Activated CD8-positive, alpha-beta T cell treated with anti-CD3 and anti-CD28 coated beads for 36 hours (primary cell): ENCODE data around the gene ZFYVE9. TPM values are rescaled to one million over a fixed set of nuclear protein-coding genes. Genes with fewer than 3 reads are reported as not detected.

Experiments used
- ATAC-seq: fragments of 200-7000 bp; cut with Tn5 transposase; one replicate; pipeline ENCODE4 v1.10.0; 2021; ENCODE audit warnings: mild to moderate bottlenecking, moderate library complexity
- CTCF ChIA-PET: fragments of 350-600 bp; sonication (Branson Sonifier 250); formaldehyde crosslinking; loops from one replicate; lab custom pipeline; 2021; ENCODE audit warnings: antibody characterized with exemption; lab: Charles Lee
- POLR2A ChIA-PET: fragments of 350-600 bp; sonication (Branson Sonifier 250); formaldehyde crosslinking; loops from one replicate; lab custom pipeline; 2021; ENCODE audit warnings: antibody characterized with exemption; lab: Charles Lee
- DNase-seq: peaks from one replicate; pipeline ENCODE4 v3.0.0-alpha.2; 2020
- H3K27ac Mint-ChIP-seq: one replicate; pipeline ENCODE4 v1.8.0; 2021; ENCODE audit warnings: mild to moderate bottlenecking, mixed read lengths
- H3K27me3 Mint-ChIP-seq: one replicate; pipeline ENCODE4 v1.8.0; 2021; ENCODE audit warnings: mixed read lengths
- H3K36me3 Mint-ChIP-seq: one replicate; pipeline ENCODE4 v1.8.0; 2021; ENCODE audit warnings: low read depth, mixed read lengths
- H3K4me1 Mint-ChIP-seq: one replicate; pipeline ENCODE4 v1.8.0; 2021; ENCODE audit warnings: low read depth, mixed read lengths
- H3K4me3 Mint-ChIP-seq: one replicate; pipeline ENCODE4 v1.8.0; 2021; ENCODE audit warnings: mild to moderate bottlenecking, moderate library complexity, mixed read lengths
- H3K9me3 Mint-ChIP-seq: one replicate; pipeline ENCODE4 v1.8.0; 2021; ENCODE audit warnings: mixed read lengths
- intact Hi-C: fragments of 100-400 bp; cut with micrococcal nuclease; formaldehyde crosslinking; loops from one replicate; pipeline ENCODE4 v1.10.0; 2022
- total RNA-seq, 2 experiments: library from RNA; stranded (reverse); gene quantifications; one replicate each; pipeline ENCODE4 v1.2.3, GENCODE V29; 2021
- TF ChIP-seq, protein P1 (sequence below): fragments of 200-600 bp; IDR thresholded peaks from one replicate; pipeline ENCODE4 v1.8.0; 2022; ENCODE audit warnings: antibody characterized with exemption, mild to moderate bottlenecking

The ZFYVE9 gene
- total RNA-seq, 2 experiments from 2014 or later = 5.0 to 5.6 TPM

DNA sequence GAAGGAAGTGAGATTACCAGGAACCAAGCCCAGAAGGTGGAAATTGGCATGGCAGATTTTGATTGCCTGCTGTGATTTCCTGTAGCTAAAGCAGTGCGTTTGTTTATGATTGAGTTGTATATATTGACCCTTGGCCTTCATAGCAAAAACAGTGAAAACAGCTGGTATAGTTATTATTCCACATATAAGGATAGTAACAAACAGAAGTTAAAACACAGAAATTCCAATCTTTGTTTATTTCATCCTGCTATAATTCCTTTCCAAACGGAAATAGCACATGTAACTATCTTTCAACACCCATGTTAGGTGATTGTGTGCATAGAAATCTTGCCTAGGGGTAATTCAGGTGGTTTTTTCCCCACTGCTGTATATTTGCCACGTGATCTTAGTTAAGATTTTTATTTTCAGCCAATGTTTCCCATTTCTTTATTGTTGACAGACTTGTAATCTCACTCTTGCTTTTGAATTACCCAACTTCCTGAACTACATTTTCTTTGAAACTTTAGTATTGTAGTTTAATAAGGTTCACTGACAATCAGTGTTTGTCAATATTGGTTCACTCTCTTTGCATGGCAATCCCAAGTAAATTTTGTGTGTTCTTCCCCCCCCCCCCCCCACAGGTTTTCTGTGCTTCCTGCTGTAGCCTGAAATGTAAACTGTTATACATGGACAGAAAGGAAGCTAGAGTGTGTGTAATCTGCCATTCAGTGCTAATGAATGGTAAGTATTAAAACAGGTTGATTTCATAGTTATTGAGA lies 121.4 kb downstream of the ZFYVE9 start:
- peaks cover 5% of the 10 kb centered on the region for H3K36me3 Mint-ChIP-seq
- CTCF ChIA-PET = no interaction called here
- no peaks in the 10 kb centered on the region for H3K9me3 Mint-ChIP-seq
- TF ChIP-seq, protein P1, sequence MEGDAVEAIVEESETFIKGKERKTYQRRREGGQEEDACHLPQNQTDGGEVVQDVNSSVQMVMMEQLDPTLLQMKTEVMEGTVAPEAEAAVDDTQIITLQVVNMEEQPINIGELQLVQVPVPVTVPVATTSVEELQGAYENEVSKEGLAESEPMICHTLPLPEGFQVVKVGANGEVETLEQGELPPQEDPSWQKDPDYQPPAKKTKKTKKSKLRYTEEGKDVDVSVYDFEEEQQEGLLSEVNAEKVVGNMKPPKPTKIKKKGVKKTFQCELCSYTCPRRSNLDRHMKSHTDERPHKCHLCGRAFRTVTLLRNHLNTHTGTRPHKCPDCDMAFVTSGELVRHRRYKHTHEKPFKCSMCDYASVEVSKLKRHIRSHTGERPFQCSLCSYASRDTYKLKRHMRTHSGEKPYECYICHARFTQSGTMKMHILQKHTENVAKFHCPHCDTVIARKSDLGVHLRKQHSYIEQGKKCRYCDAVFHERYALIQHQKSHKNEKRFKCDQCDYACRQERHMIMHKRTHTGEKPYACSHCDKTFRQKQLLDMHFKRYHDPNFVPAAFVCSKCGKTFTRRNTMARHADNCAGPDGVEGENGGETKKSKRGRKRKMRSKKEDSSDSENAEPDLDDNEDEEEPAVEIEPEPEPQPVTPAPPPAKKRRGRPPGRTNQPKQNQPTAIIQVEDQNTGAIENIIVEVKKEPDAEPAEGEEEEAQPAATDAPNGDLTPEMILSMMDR = no peak
- H3K4me1 Mint-ChIP-seq = peaks cover 3% of the 10 kb centered on the region
- POLR2A ChIA-PET = no interaction called here
- H3K27me3 Mint-ChIP-seq = no peaks in the 10 kb centered on the region
- H3K27ac Mint-ChIP-seq = no peak overlapping the region
- ATAC-seq (no peak), DNase-seq (no peak)
- no peak overlapping the region for H3K4me3 Mint-ChIP-seq
- intact Hi-C loops = no loop called here

DNA sequence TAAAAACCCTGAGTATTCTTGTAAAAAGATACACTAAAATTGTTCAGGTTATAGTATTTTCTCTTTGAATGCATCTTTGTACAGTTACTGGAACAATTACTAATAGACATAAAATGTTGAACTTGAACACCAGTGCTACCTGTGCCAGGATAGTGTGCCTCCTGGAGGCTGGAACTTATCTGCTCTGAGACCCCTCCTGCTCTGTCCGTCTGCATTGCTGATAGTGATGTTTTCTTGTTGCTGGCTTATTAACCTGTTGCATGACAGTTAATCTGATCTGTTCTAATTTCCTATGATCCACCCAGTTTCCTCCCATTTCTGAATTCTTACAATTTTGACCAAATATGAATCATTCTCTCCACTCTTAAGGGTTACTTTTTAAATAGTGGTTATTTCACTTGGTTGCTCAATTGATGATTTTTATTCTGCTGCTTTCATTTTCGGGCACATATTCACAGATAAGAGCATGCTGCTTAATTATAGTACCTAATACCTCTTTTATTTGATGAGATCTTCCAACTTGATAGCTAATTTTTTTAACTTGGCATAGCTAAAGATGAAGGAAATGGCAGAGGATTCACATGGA lies 122.7 kb downstream of the ZFYVE9 start:
- CTCF ChIA-PET = no interaction called here
- ATAC-seq = no peak
- TF ChIP-seq, protein P1 = no peak

DNA sequence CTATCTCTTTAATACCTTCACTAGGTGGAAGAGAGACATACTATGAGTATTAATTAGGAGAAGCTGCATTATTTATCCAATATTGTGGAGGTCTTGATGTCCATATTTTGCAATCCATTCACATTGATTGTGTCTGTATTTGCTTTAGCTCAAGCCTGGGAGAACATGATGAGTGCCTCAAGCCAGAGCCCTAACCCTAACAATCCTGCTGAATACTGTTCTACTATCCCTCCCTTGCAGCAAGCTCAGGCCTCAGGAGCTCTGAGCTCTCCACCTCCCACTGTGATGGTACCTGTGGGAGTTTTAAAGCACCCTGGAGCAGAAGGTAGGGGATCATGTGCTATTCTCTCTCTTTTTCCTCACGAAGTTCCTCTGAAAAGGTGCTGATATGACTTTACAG lies 124.6 kb downstream of the ZFYVE9 start:
- H3K27me3 Mint-ChIP-seq = no peaks in the 10 kb centered on the region
- ChIA-PET POLR2A (no interaction called here), CTCF (no interaction called here)
- no peaks in the 10 kb centered on the region for H3K9me3 Mint-ChIP-seq
- intact Hi-C loops = no loop called here
- peaks cover 3% of the 10 kb centered on the region for H3K4me1 Mint-ChIP-seq
- ATAC-seq (no peak), DNase-seq (no peak)
- H3K4me3 Mint-ChIP-seq = no peak overlapping the region
- no peak overlapping the region for H3K27ac Mint-ChIP-seq
- TF ChIP-seq, protein P1 = no peak
- peaks cover 14% of the 10 kb centered on the region for H3K36me3 Mint-ChIP-seq

More for the DNA sequence above, 122.7 kb downstream of the ZFYVE9 start:
- peaks cover 10% of the 10 kb centered on the region for H3K36me3 Mint-ChIP-seq
- H3K27ac Mint-ChIP-seq = no peak overlapping the region
- peaks cover 3% of the 10 kb centered on the region for H3K4me1 Mint-ChIP-seq
- H3K27me3 Mint-ChIP-seq = no peaks in the 10 kb centered on the region
- H3K9me3 Mint-ChIP-seq = no peaks in the 10 kb centered on the region
- POLR2A ChIA-PET = no interaction called here
- DNase-seq = no peak
- intact Hi-C loops = no loop called here
- H3K4me3 Mint-ChIP-seq = no peak overlapping the region

DNA sequence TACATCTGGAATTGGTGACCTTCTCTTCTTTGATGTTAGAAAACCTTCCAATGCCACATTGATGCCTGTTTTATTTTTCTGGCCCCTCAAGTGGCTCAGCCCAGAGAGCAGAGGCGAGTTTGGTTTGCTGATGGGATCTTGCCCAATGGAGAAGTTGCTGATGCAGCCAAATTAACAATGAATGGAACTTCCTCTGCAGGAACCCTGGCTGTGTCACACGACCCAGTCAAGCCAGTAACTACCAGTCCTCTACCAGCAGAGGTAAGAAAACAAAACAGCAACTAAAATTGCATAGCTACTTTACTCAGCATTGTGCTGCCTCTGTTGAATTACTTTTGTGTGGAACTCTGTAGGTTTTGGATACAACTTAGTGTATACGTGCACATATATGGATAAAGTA lies 126.5 kb downstream of the ZFYVE9 start:
- Mint-ChIP-seq H3K9me3 (no peaks in the 10 kb centered on the region), H3K27me3 (no peaks in the 10 kb centered on the region), H3K4me1 (peaks cover 3% of the 10 kb centered on the region), H3K27ac (no peak overlapping the region), H3K36me3 (peaks cover 14% of the 10 kb centered on the region), H3K4me3 (no peak overlapping the region)
- POLR2A ChIA-PET = interaction anchor here (1.1 kb wide), 1 partner anchor 72 kb away, joined by 3 read pairs; no protein-coding TSS in a partner anchor
- CTCF ChIA-PET = no interaction called here
- intact Hi-C loops = no loop called here
- DNase-seq = no peak
- ATAC-seq = no peak
- TF ChIP-seq, protein P1 = no peak

DNA sequence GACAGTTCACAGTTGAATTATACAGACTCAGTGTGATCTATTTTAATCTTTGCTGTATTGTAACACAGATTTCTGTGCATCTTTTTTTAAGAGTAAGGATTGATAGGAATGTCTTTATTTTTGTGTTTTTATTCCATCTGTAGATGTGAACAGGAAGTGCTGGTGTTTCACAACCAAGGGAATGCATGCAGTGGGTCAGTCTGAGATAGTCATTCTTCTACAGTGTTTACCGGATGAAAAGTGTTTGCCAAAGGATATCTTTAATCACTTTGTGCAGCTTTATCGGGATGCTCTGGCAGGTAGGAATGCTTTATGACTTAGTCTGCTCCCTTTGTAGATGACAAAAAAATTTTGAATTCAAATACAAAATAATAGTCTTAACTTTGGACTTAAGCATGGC lies 139.6 kb downstream of the ZFYVE9 start:
- TF ChIP-seq, protein P1 = no peak
- intact Hi-C loops = no loop called here
- DNase-seq = no peak
- H3K4me1 Mint-ChIP-seq = no peaks in the 10 kb centered on the region
- ChIA-PET POLR2A (interaction anchor here (0.6 kb wide), 1 partner anchor 97 kb away, joined by 3 read pairs; no protein-coding TSS in a partner anchor), CTCF (no interaction called here)
- no peak overlapping the region for H3K4me3 Mint-ChIP-seq
- H3K27ac Mint-ChIP-seq = no peak overlapping the region
- ATAC-seq = no peak
- no peaks in the 10 kb centered on the region for H3K9me3 Mint-ChIP-seq
- peaks cover 3% of the 10 kb centered on the region for H3K36me3 Mint-ChIP-seq
- H3K27me3 Mint-ChIP-seq = no peaks in the 10 kb centered on the region
